Osteocyte (in vitro differentiated cells): ENCODE data around the gene HOXC12. TPM values are rescaled to one million over a fixed set of nuclear protein-coding genes. Genes with fewer than 3 reads are reported as not detected.

Experiments used
- DNase-seq: peaks from one replicate; pipeline ENCODE4 v3.0.0; 2021; ENCODE audit warnings: mixed read lengths; ENCODE audit not compliant: unreplicated experiment; ENCODE audit errors: extremely low spot score
- H3K27ac Mint-ChIP-seq: one replicate; pipeline ENCODE4 v1.8.0; 2021; ENCODE audit warnings: mild to moderate bottlenecking, mixed read lengths; ENCODE audit not compliant: unreplicated experiment
- H3K27me3 Mint-ChIP-seq: one replicate; pipeline ENCODE4 v1.8.0; 2021; ENCODE audit warnings: mixed read lengths; ENCODE audit not compliant: unreplicated experiment
- H3K36me3 Mint-ChIP-seq: one replicate; pipeline ENCODE4 v1.8.0; 2021; ENCODE audit warnings: mixed read lengths; ENCODE audit not compliant: unreplicated experiment
- H3K4me1 Mint-ChIP-seq: one replicate; pipeline ENCODE4 v1.8.0; 2021; ENCODE audit warnings: mixed read lengths; ENCODE audit not compliant: unreplicated experiment
- H3K4me3 Mint-ChIP-seq: one replicate; pipeline ENCODE4 v1.8.0; 2021; ENCODE audit warnings: mild to moderate bottlenecking, moderate library complexity, mixed read lengths; ENCODE audit not compliant: unreplicated experiment
- H3K9me3 Mint-ChIP-seq: one replicate; pipeline ENCODE4 v1.8.0; 2021; ENCODE audit warnings: mixed read lengths; ENCODE audit not compliant: unreplicated experiment
- CTCF ChIP-seq: fragments of 200-600 bp; sonication (generic); IDR thresholded peaks from 2 replicates; pipeline ENCODE4 v1.5.0; 2021; ENCODE audit warnings: antibody characterized with exemption, mild to moderate bottlenecking, moderate library complexity
- total RNA-seq: library from RNA; stranded (reverse); gene quantifications from 2 replicates; pipeline ENCODE4 v1.2.1, GENCODE V29; 2021

The HOXC12 gene
- total RNA-seq, 1 donor from 2014 or later, result not detected

GRCh38 chr12:53941187-53941586 lies 13.5 kb upstream of the HOXC12 start:
- Mint-ChIP-seq H3K27me3 (peaks cover 91% of the 10 kb centered on the region), H3K36me3 (no peaks in the 10 kb centered on the region), H3K27ac (no peak overlapping the region), H3K9me3 (no peaks in the 10 kb centered on the region), H3K4me3 (no peak overlapping the region), H3K4me1 (peaks cover 3% of the 10 kb centered on the region)
- TF ChIP-seq CTCF, result no peak
- DNase-seq, result peak; percentile 73

GRCh38 chr12:53941750-53942149 lies 13.0 kb upstream of the HOXC12 start:
- H3K4me3 Mint-ChIP-seq, result no peak overlapping the region
- no peak for DNase-seq
- H3K27ac Mint-ChIP-seq, result no peak overlapping the region
- peaks cover 92% of the 10 kb centered on the region for H3K27me3 Mint-ChIP-seq
- H3K36me3 Mint-ChIP-seq, result no peaks in the 10 kb centered on the region
- no peaks in the 10 kb centered on the region for H3K9me3 Mint-ChIP-seq
- H3K4me1 Mint-ChIP-seq, result peaks cover 3% of the 10 kb centered on the region
- no peak for TF ChIP-seq CTCF

GRCh38 chr12:53942467-53942997 lies 12.2 kb upstream of the HOXC12 start:
- H3K27ac Mint-ChIP-seq, result no peak overlapping the region
- H3K27me3 Mint-ChIP-seq, result peaks cover 91% of the 10 kb centered on the region
- peaks cover 3% of the 10 kb centered on the region for H3K4me1 Mint-ChIP-seq
- no peak for TF ChIP-seq CTCF
- H3K4me3 Mint-ChIP-seq, result no peak overlapping the region
- H3K36me3 Mint-ChIP-seq, result no peaks in the 10 kb centered on the region
- no peak for DNase-seq
- no peaks in the 10 kb centered on the region for H3K9me3 Mint-ChIP-seq

GRCh38 chr12:53944209-53944608 lies 10.5 kb upstream of the HOXC12 start:
- no peak for DNase-seq
- Mint-ChIP-seq H3K4me3 (no peak overlapping the region), H3K36me3 (no peaks in the 10 kb centered on the region), H3K27me3 (peaks cover 94% of the 10 kb centered on the region), H3K4me1 (no peaks in the 10 kb centered on the region), H3K27ac (no peak overlapping the region), H3K9me3 (no peaks in the 10 kb centered on the region)
- no peak for TF ChIP-seq CTCF

GRCh38 chr12:53944907-53945847 lies 9.5 kb upstream of the HOXC12 start:
- Mint-ChIP-seq H3K36me3 (no peaks in the 10 kb centered on the region), H3K27me3 (peaks cover 95% of the 10 kb centered on the region), H3K27ac (no peak overlapping the region), H3K4me3 (no peak overlapping the region), H3K4me1 (no peaks in the 10 kb centered on the region), H3K9me3 (no peaks in the 10 kb centered on the region)
- DNase-seq, result no peak
- TF ChIP-seq CTCF, result no peak
